Epithelial cell of esophagus (primary cell): Measurements from ENCODE around the gene DVL2.
A peak's percentile ranks its signal among the peaks of the same experiment; 100 is the strongest.
"Not testable (repeated sequence)": the region's sequence is repeated elsewhere in the genome, so short reads cannot be mapped to it uniquely, and the experiment has no call there.

Experiments
- DNase-seq: peaks from one replicate; pipeline ENCODE4 v3.0.0; 2010; ENCODE audit warnings: low read depth
- H3K4me3 ChIP-seq: 2 replicates; pipeline ENCODE4 v1.5.1; 2011; ENCODE audit warnings: mild to moderate bottlenecking, low read length, control low read depth
- TF ChIP-seq, protein P1 (sequence below): IDR thresholded peaks from 2 replicates; pipeline ENCODE4 v1.5.1; 2011; ENCODE audit warnings: low read depth, mild to moderate bottlenecking, low read length, control low read depth, inconsistent platforms; ENCODE audit not compliant: insufficient read depth; ENCODE audit errors: missing control alignments

Gene DVL2

DNA sequence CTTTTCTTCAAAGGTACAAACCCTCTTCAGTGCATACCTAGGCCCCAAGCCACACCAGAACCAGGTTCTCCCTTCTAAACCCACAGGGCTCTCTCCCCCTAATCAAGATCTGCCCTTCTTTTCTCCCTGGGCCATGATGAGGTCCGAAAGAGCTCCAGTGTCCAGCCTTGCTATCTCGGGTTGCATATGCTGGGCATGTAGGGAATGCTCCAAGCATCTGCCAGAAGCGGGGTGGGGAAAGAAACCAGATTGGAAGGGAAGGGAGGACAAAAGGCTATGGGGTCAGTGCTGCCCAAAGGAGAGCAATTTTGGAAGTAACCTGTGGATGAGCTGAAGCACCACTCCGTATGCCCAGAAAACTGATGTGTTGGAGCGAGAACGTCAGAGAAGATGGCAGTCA, 14.9 kb upstream of the DVL2 start:
- TF ChIP-seq, protein P1, sequence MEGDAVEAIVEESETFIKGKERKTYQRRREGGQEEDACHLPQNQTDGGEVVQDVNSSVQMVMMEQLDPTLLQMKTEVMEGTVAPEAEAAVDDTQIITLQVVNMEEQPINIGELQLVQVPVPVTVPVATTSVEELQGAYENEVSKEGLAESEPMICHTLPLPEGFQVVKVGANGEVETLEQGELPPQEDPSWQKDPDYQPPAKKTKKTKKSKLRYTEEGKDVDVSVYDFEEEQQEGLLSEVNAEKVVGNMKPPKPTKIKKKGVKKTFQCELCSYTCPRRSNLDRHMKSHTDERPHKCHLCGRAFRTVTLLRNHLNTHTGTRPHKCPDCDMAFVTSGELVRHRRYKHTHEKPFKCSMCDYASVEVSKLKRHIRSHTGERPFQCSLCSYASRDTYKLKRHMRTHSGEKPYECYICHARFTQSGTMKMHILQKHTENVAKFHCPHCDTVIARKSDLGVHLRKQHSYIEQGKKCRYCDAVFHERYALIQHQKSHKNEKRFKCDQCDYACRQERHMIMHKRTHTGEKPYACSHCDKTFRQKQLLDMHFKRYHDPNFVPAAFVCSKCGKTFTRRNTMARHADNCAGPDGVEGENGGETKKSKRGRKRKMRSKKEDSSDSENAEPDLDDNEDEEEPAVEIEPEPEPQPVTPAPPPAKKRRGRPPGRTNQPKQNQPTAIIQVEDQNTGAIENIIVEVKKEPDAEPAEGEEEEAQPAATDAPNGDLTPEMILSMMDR: no peak
- no peak for DNase-seq
- H3K4me3 ChIP-seq: no peak overlapping the region

DNA sequence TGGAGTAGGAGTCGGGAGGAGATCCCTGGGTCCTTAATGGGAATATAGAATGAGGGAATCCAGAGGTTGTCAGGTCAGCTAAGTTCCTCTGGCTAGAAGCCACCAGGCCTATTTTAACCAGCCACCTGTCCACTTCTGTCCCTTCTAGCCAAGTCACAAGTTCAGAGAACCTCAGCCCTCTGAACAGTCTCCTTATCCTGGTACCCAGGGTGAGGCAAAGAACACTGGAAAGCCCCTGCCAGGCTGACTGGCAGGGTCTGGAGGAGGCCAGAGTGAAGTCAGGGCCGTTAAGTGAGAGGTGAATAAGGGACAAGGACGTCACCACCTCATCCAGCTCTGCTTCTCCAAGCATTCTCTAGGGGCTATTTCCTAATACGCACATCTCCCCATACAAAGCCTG, 14.5 kb upstream of the DVL2 start:
- DNase-seq: no peak
- TF ChIP-seq, protein P1: no peak
- H3K4me3 ChIP-seq: no peak overlapping the region

DNA sequence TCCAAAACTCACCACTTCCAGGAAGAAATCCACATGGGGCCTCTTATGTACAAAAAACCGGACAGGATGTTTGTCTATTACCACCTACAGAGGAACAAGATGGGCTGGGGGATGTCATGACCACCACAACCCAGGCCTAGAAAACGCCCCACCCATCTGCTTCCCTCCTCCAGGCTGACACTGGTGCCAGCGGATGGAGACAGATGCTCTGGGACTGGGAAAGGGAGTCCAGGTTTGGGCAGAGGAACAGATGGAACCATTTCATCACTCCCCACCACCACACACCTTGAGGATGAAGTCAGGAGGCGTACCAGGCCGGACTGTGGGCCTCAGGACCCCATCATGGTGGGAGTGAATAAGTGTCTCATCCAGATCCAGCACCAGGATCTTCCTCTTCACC, 12.5 kb upstream of the DVL2 start:
- TF ChIP-seq, protein P1: no peak
- DNase-seq: no peak
- no peak overlapping the region for H3K4me3 ChIP-seq

DNA sequence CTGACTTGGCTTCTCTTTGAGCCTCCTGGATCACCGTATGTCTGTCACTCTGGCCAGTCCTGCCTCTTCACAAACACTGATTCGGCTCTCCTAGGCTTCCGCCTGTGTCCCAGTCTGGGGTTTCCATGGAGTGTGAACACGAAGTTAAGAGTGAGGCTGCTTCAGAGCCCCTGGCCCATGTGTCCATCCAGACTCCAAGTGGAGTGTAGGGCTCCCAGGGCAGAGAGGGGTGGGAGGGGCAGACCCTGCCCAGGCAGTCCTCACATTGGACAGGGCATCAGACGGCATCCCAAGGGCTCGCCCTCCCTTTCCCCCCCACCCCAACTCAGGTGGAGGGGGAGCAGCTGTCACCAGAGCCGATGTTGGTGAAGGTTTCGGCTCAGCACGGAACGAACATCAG, 9.5 kb upstream of the DVL2 start:
- DNase-seq, H3K4me3 ChIP-seq: not testable (repeated sequence)

DNA sequence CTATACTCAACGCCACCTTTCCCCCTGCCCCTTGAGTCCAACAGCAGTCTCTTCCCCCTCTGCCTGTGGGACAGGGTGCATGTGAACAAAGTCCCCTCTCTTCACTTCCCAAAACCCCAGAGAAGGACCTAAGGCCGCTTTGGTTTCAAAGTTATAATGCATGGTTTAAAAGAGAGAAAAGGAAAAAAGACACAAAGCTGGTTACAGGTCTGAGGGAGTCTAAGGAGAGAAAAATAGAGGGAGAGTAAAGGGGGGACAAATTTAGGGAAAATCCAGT, 9.1 kb upstream of the DVL2 start:
- H3K4me3 ChIP-seq: peak overlapping the region; percentile 96
- no peak for DNase-seq
- TF ChIP-seq, protein P1: no peak

DNA sequence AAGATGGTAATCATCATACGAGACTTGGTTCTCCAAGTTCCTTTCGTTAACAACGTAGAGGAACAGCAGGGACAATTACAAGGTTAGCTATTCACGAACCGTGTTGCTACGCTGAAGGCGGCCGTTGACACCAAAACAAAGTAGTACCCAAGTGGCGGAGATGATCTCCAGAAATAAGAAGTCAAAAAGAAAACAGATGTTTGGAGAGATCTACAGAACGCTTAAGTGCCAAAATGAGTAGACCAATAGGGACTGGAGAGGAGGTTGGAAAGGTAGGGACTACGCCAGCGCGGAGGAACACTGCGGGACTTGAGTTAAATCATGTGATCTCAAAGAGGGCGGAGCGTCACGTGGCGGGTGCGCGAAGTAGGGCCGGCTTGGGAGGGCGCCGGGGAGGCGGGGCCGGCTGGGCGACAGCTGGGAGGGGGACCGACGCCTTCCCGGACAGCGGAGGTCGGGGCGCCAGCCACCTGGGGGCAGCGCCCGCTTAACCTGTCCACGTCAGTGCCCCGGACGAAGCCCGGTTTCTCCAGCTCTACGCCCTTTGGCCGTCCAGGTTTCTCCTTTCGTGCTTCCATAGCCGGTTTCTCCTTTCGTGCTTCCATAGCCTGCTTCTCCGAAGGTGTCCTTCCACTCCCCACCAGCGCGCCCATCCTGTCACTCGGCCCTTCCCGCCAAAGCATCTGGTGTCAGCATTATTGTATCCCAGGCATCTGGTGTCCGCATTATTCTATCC, 8.6 kb upstream of the DVL2 start:
- DNase-seq: peak; percentile 95
- peak overlapping the region; percentile 96 for H3K4me3 ChIP-seq
- TF ChIP-seq, protein P1: no peak

DNA sequence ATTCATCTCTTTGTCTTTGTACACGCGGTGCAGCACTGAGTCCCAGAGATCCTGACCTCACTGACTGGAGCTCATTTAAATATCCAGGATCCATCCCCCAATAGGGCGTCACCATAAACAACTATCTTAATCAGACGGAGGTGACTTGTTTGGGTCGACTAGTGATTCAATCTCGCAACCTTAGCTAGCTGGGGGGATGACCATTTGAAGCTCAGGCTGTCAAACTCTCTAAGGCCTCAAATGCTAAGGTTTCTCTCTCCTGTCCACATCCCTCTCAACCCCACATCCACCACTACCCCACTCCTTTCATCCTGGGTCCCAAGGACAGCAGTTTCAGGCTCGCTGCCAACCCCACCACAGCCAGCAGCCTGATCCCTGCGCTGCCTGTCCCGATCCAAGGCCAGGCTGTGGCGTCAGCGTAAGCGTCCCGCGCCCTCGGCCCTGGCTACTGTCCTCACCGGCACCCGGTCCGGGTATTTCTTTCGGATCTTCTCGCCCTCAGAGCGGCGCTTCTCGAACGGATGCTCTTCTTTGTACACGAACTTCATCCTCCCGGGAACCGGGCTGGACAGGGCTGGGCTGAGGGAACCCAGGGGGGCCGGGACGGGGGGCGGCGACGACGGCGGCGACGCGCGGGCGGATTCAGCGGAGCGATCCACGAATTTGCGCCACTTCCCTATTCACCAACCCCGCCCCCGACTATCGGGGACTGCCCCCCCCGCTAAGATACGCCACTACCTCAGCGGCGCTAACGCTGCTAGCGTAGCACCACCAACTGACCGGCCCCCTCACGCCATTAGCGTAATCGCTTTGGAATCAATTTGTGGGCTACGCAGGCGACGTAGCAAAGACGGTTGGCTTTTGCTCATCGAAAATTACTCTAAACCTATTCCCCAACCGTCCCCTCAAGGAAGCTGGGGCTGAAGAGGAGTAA, 7.7 kb upstream of the DVL2 start, which contains the start of gene GABARAP:
TSS of gene GABARAP (minus strand) at position 667 of the 934 bp plus-strand sequence. CDS start at position 548, 119 bp downstream.
- peak within 1 kb of the TSS; percentile 96 for H3K4me3 ChIP-seq
- peak; percentile 89 for DNase-seq
- TF ChIP-seq, protein P1: no peak
